Esophagus muscularis mucosa (tissue), 4 donors: ENCODE measurements around the gene SNX15. TPM values are rescaled to one million over a fixed set of nuclear protein-coding genes. Genes with fewer than 3 reads are reported as not detected.

Source experiments
- DNase-seq: peaks from one replicate; pipeline ENCODE4 v3.0.0-alpha.2; 2017; ENCODE audit errors: extremely low spot score
- H3K27ac ChIP-seq, 4 donors: fragments of 200-600 bp; sonication (generic); replicated peaks in 1 of 4; 1 replicate in 3 of 4; 2 replicates in 1 of 4; pipeline ENCODE4 v1.5.1; 2016 to 2019; ENCODE audit warnings: mild to moderate bottlenecking in 1 of 4
- H3K27me3 ChIP-seq, 4 donors: fragments of 200-600 bp; sonication (generic); one replicate each; pipeline versions ENCODE4 v1.5.1 to v1.6.0; 2016 to 2019
- H3K36me3 ChIP-seq, 4 donors: fragments of 200-600 bp; sonication (generic); one replicate each; pipeline ENCODE4 v1.5.1; 2016 to 2019
- H3K4me1 ChIP-seq, 4 donors: fragments of 200-600 bp; sonication (generic); one replicate each; pipeline ENCODE4 v1.5.1; 2016 to 2019
- H3K4me3 ChIP-seq, 4 donors: fragments of 200-600 bp; sonication (generic); 1 replicate in 2 of 4; 2 replicates in 2 of 4; pipeline ENCODE4 v1.5.1; 2016 to 2019; ENCODE audit warnings: mild to moderate bottlenecking in 4 of 4, moderate library complexity in 1 of 4
- H3K9me3 ChIP-seq, 4 donors: fragments of 200-600 bp; sonication (generic); 1 replicate in 3 of 4; 2 replicates in 1 of 4; pipeline ENCODE4 v1.5.1; 2016 to 2019
- EP300 ChIP-seq: sonication (generic); formaldehyde crosslinking; IDR thresholded peaks from one replicate; pipeline ENCODE4 v1.6.1; 2017; ENCODE audit warnings: antibody characterized with exemption
- POLR2A ChIP-seq: fragments of 450-650 bp; IDR thresholded peaks from one replicate; pipeline ENCODE4 v1.6.1; 2017; ENCODE audit warnings: antibody characterized with exemption, moderate library complexity, mild to moderate bottlenecking, low read depth
- POLR2AphosphoS5 ChIP-seq, 2 donors: sonication (generic); formaldehyde crosslinking; IDR thresholded peaks; one replicate each; pipeline ENCODE4 v1.6.1; 2017; ENCODE audit warnings: antibody characterized with exemption in 2 of 2
- WGBS: methylation state at CpG from one replicate; pipeline ENCODE4 v1.1.5; 2018; 5-methylcytosine and 5-hydroxymethylcytosine counted together
- intact Hi-C: fragments of 100-400 bp; cut with DNase I; formaldehyde crosslinking; loops from one replicate; pipeline ENCODE4 v1.15.1; 2023
- total RNA-seq, 4 donors: library from RNA; depleted of rRNA; stranded (reverse); fragments of >200 nt; gene quantifications; one replicate each; pipeline versions ENCODE4 v1.1.0 to v1.2.1, GENCODE V29; 2016
- TF ChIP-seq, protein P1 (sequence below), 3 experiments: fragments of 200-600 bp in 2 of 3; fragments of 450-650 bp in 1 of 3; sonication (generic) in 2 of 3; IDR thresholded peaks; one replicate each; pipeline ENCODE4 v1.5.1; 2017 to 2019; ENCODE audit warnings: antibody characterized with exemption in 3 of 3, mild to moderate bottlenecking in 2 of 3, moderate library complexity in 1 of 3

SNX15 gene
- total RNA-seq, 4 donors from 2014 or later: 21.2 to 57.1 (median 33.1) TPM

GRCh38 chr11:65047581-65048422 is 20.6 kb downstream of the SNX15 start:
- no peak for DNase-seq
- Histone ChIP-seq H3K4me1 (peaks cover 19 to 43% (median 29%) of the 10 kb centered on the region in 4 donors), H3K9me3 (no peaks in the 10 kb centered on the region), H3K27me3 (peaks cover 0 to 3% (median 0%) of the 10 kb centered on the region in 4 donors), H3K36me3 (peaks cover 0 to 27% (median 17%) of the 10 kb centered on the region in 4 donors), H3K4me3 (peak overlapping the region; percentile 59 to 68 (median 62)), H3K27ac (peak overlapping the region; percentile 53 to 74 (median 64))
- intact Hi-C loops: loop anchor here (5.0 kb wide), 1 partner anchor 34 kb away; the partner anchor contains the start of genes CDCA5 and ZFPL1
- 28% methylated on average over 29 of the region's 56 CpGs for WGBS
- TF ChIP-seq POLR2AphosphoS5 (IDR thresholded peaks at IDR 0.05) (peak in 1 of 2 donors; percentile 2), EP300 (no peak), POLR2A (no peak)
- TF ChIP-seq, protein P1, sequence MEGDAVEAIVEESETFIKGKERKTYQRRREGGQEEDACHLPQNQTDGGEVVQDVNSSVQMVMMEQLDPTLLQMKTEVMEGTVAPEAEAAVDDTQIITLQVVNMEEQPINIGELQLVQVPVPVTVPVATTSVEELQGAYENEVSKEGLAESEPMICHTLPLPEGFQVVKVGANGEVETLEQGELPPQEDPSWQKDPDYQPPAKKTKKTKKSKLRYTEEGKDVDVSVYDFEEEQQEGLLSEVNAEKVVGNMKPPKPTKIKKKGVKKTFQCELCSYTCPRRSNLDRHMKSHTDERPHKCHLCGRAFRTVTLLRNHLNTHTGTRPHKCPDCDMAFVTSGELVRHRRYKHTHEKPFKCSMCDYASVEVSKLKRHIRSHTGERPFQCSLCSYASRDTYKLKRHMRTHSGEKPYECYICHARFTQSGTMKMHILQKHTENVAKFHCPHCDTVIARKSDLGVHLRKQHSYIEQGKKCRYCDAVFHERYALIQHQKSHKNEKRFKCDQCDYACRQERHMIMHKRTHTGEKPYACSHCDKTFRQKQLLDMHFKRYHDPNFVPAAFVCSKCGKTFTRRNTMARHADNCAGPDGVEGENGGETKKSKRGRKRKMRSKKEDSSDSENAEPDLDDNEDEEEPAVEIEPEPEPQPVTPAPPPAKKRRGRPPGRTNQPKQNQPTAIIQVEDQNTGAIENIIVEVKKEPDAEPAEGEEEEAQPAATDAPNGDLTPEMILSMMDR (IDR thresholded peaks at IDR 0.05): no peak

- 80% methylated on average over 8 of the region's 9 CpGs for WGBS
- Histone ChIP-seq H3K9me3 (no peaks in the 10 kb centered on the region), H3K4me1 (peaks cover 19 to 22% (median 19%) of the 10 kb centered on the region in 4 donors), H3K27ac (no peak overlapping the region), H3K4me3 (no peak overlapping the region), H3K36me3 (no peaks in the 10 kb centered on the region), H3K27me3 (peaks cover 0 to 11% (median 0%) of the 10 kb centered on the region in 4 donors)
- TF ChIP-seq, protein P1 (IDR thresholded peaks at IDR 0.05): no peak
- TF ChIP-seq EP300 (no peak), POLR2A (no peak), POLR2AphosphoS5 (IDR thresholded peaks at IDR 0.05) (no peak)
- intact Hi-C loops: no loop called here
- no peak for DNase-seq
Observed at GRCh38 chr11:65051398-65051858, 24.2 kb downstream of the SNX15 start.

GRCh38 chr11:65053827-65054508 is 26.7 kb downstream of the SNX15 start:
- intact Hi-C loops: no loop called here
- no peak overlapping the region for H3K27ac ChIP-seq
- WGBS: 44% methylated on average over 8 of the region's 8 CpGs
- H3K27me3 ChIP-seq: peaks cover 0 to 11% (median 0%) of the 10 kb centered on the region in 4 donors
- no peaks in the 10 kb centered on the region for H3K4me1 ChIP-seq
- no peak for TF ChIP-seq POLR2AphosphoS5 (IDR thresholded peaks at IDR 0.05)
- TF ChIP-seq, protein P1 (IDR thresholded peaks at IDR 0.05): no peak
- no peak for TF ChIP-seq EP300
- TF ChIP-seq POLR2A: no peak
- H3K9me3 ChIP-seq: no peaks in the 10 kb centered on the region
- DNase-seq: no peak
- no peak overlapping the region for H3K4me3 ChIP-seq
- no peaks in the 10 kb centered on the region for H3K36me3 ChIP-seq

- TF ChIP-seq POLR2AphosphoS5 (IDR thresholded peaks at IDR 0.05) (no peak), EP300 (no peak), POLR2A (no peak)
- TF ChIP-seq, protein P1 (IDR thresholded peaks at IDR 0.05): no peak
- no peak overlapping the region for H3K4me3 ChIP-seq
- intact Hi-C loops: no loop called here
- no peaks in the 10 kb centered on the region for H3K9me3 ChIP-seq
- no peak overlapping the region for H3K27ac ChIP-seq
- no peaks in the 10 kb centered on the region for H3K36me3 ChIP-seq
- no peaks in the 10 kb centered on the region for H3K4me1 ChIP-seq
- peaks cover 0 to 11% (median 0%) of the 10 kb centered on the region in 4 donors for H3K27me3 ChIP-seq
- DNase-seq: no peak
- 87% methylated on average over 1 of the region's 1 CpG for WGBS
Observed at GRCh38 chr11:65055538-65055937, 28.3 kb downstream of the SNX15 start.
